SK-N-SH (cell line): ENCODE measurements around the gene TOR4A. TPM values are rescaled to one million over a fixed set of nuclear protein-coding genes. Genes with fewer than 3 reads are reported as not detected.

Experiments used
- CTCF ChIA-PET: fragments of 300-600, 350-600 bp; formaldehyde crosslinking; extraction: SDS; loops from one replicate; lab custom pipeline; 2021; lab: Yijun Ruan, JAX
- POLR2A ChIA-PET: fragments of 350-600 bp; sonication (Branson Sonifier 250); formaldehyde crosslinking; extraction: SDS; loops from one replicate; lab custom pipeline; 2020; ENCODE audit warnings: antibody characterized with exemption, inconsistent platforms; lab: Yijun Ruan, JAX
- DNase-seq: peaks from one replicate; pipeline ENCODE4 v3.0.0; 2012
- H2AFZ ChIP-seq: fragments of 200-600 bp; sonication (generic); 2 replicates; pipeline ENCODE4 v1.8.1; 2016; ENCODE audit warnings: antibody characterized with exemption, mild to moderate bottlenecking, low read depth
- H3F3A ChIP-seq: fragments of 200-600 bp; sonication (generic); replicated peaks from 2 replicates; pipeline ENCODE3; 2016; ENCODE audit warnings: antibody characterized with exemption, mild to moderate bottlenecking; ENCODE audit not compliant: insufficient read depth
- H3K27ac ChIP-seq, 2 experiments: fragments of 200-500 bp in 1 of 2; fragments of 200-600 bp in 1 of 2; sonication (Bioruptor generic) in 1 of 2; sonication (generic), shearing (Covaris generic) in 1 of 2; 2 replicates each; pipeline versions ENCODE4 v1.5.1 to v1.6.1; 2014 to 2016; ENCODE audit warnings: low read depth in 2 of 2, inconsistent platforms in 1 of 2, low read length in 1 of 2, mild to moderate bottlenecking in 1 of 2, mixed read lengths in 1 of 2
- H3K27me3 ChIP-seq: fragments of 200-600 bp; sonication (generic), shearing (Covaris generic); 2 replicates; pipeline ENCODE4 v1.6.1; 2016; ENCODE audit warnings: mixed run types; ENCODE audit not compliant: insufficient read depth
- H3K36me3 ChIP-seq, 2 experiments: fragments of 200-500 bp in 1 of 2; fragments of 200-600 bp in 1 of 2; sonication (Bioruptor generic) in 1 of 2; sonication (generic) in 1 of 2; replicated peaks in 1 of 2; 2 replicates each; pipeline versions ENCODE3 to v1.5.1; 2014 to 2016; ENCODE audit warnings: low read length in 1 of 2, mild to moderate bottlenecking in 1 of 2; ENCODE audit not compliant: insufficient read depth in 2 of 2, control insufficient read depth in 1 of 2
- H3K4me1 ChIP-seq, 2 experiments: fragments of 200-500 bp in 1 of 2; fragments of 200-600 bp in 1 of 2; sonication (Bioruptor generic) in 1 of 2; sonication (generic), shearing (Covaris generic) in 1 of 2; 2 replicates each; pipeline versions ENCODE4 v1.5.1 to v1.6.1; 2014 to 2016; ENCODE audit warnings: low read depth in 1 of 2, low read length in 1 of 2, mixed run types in 1 of 2; ENCODE audit not compliant: insufficient read depth in 2 of 2, control insufficient read depth in 1 of 2
- H3K4me2 ChIP-seq: fragments of 200-600 bp; sonication (generic), shearing (Covaris generic); 2 replicates; pipeline ENCODE4 v1.6.1; 2017; ENCODE audit warnings: mixed run types
- H3K4me3 ChIP-seq, 2 experiments: fragments of 200-500 bp in 1 of 2; fragments of 200-600 bp in 1 of 2; sonication (Bioruptor generic) in 1 of 2; sonication (generic), shearing (Covaris generic) in 1 of 2; 2 replicates each; pipeline versions ENCODE4 v1.5.1 to v1.8.1; 2014 to 2016; ENCODE audit warnings: low read depth in 2 of 2, inconsistent platforms in 1 of 2, low read length in 1 of 2, mild to moderate bottlenecking in 1 of 2, mixed read lengths in 1 of 2, moderate library complexity in 1 of 2
- H3K79me2 ChIP-seq: fragments of 200-600 bp; sonication (generic); 2 replicates; pipeline ENCODE4 v1.8.1; 2017; ENCODE audit warnings: mild to moderate bottlenecking; ENCODE audit not compliant: insufficient read depth
- H3K9ac ChIP-seq: fragments of 200-600 bp; sonication (generic); 2 replicates; pipeline ENCODE4 v1.6.1; 2017; ENCODE audit warnings: mixed run types
- H3K9me2 ChIP-seq: fragments of 200-600 bp; sonication (generic); 2 replicates; pipeline ENCODE4 v1.6.1; 2017; ENCODE audit warnings: mixed run types
- H3K9me3 ChIP-seq: fragments of 200-600 bp; sonication (generic); 2 replicates; pipeline ENCODE4 v1.6.1; 2017; ENCODE audit warnings: mixed run types, mild to moderate bottlenecking, moderate library complexity
- H4K20me1 ChIP-seq: fragments of 200-600 bp; sonication (generic); 2 replicates; pipeline ENCODE4 v1.6.1; 2017; ENCODE audit warnings: mild to moderate bottlenecking, mixed run types; ENCODE audit not compliant: insufficient read depth
- CTCF ChIP-seq: fragments of 200-600 bp; sonication (generic); IDR thresholded peaks from 2 replicates; pipeline ENCODE4 v1.6.1; 2017; ENCODE audit warnings: antibody characterized with exemption, mild to moderate bottlenecking, moderate library complexity
- ELF1 ChIP-seq: IDR thresholded peaks from 2 replicates; pipeline ENCODE4 v1.4.0; 2012
- GATA2 ChIP-seq: sonication (generic); formaldehyde crosslinking; IDR thresholded peaks from 2 replicates; pipeline ENCODE4 v1.5.0; 2020; ENCODE audit warnings: mild to moderate bottlenecking, missing genetic modification reagents
- IRF3 ChIP-seq: fragments of 150-350 bp; IDR thresholded peaks from 2 replicates; pipeline ENCODE4 v1.6.1; 2016; ENCODE audit warnings: mild to moderate bottlenecking, low read depth, low read length
- RAD21 ChIP-seq: IDR thresholded peaks from 2 replicates; pipeline ENCODE4 v1.6.1; 2012; ENCODE audit warnings: mild to moderate bottlenecking, low read length
- REST ChIP-seq: IDR thresholded peaks from 2 replicates; pipeline ENCODE4 v1.6.1; 2012; ENCODE audit warnings: mild to moderate bottlenecking, low read depth, low read length, moderate library complexity
- SMC3 ChIP-seq: IDR thresholded peaks from 2 replicates; pipeline ENCODE4 v1.6.1; 2012; ENCODE audit warnings: low read depth, low read length, improper control_type of control experiment
- USF1 ChIP-seq: IDR thresholded peaks from 2 replicates; pipeline ENCODE4 v1.4.0; 2012; ENCODE audit warnings: low read depth, borderline replicate concordance
- WGBS: methylation state at CpG from one replicate; pipeline ENCODE4 v1.1.6; 2017; ENCODE audit warnings: low lambda C conversion rate; 5-methylcytosine and 5-hydroxymethylcytosine counted together
- polyA plus RNA-seq, 3 experiments: library from polyadenylated mRNA; depleted of rRNA; stranded (reverse); fragments of >200 nt; gene quantifications; 2 replicates each; pipeline ENCODE4 v1.2.3, GENCODE V29; 2012

TOR4A gene
- polyA plus RNA-seq, 1 of the 3 experiments (the other 2 are of a cell fraction): 0.81 TPM

- H3K9me2 ChIP-seq: no peaks in the 10 kb centered on the region
- no peaks in the 10 kb centered on the region for H3K27me3 ChIP-seq
- H3K79me2 ChIP-seq: no peaks in the 10 kb centered on the region
- H3K27ac ChIP-seq: no peak overlapping the region
- TF ChIP-seq USF1: peak; percentile 74; the same call in 1 of the 2 replicates
- no peak for TF ChIP-seq REST
- TF ChIP-seq GATA2: no peak
- TF ChIP-seq ELF1: no peak
- TF ChIP-seq, all 33 proteins: peak for 1
- Histone ChIP-seq H3K4me3 (no peak overlapping the region), H3K4me1 (peaks cover 0 to 19% of the 10 kb centered on the region in 2 experiments; a peak in 1 of 4 replicates), H3K9me3 (no peaks in the 10 kb centered on the region), H3F3A (no peaks in the 10 kb centered on the region), H2AFZ (peak overlapping the region; percentile 13; the same call in 1 of the 2 replicates), H3K9ac (no peak overlapping the region), H4K20me1 (no peaks in the 10 kb centered on the region), H3K4me2 (no peak overlapping the region), H3K36me3 (no peaks in the 10 kb centered on the region)
- WGBS: 50% methylated on average over 10 of the region's 11 CpGs
- CTCF ChIA-PET: interaction anchor here (0.8 to 3.1 kb wide), 8 partner anchors 8 to 237 kb away, joined by 3 to 13 read pairs (median 4); partner anchors contain the start of gene NRARP
- DNase-seq: peak; percentile 73
- POLR2A ChIA-PET: no interaction called here
Observed at GRCh38 chr9:137294091-137294680, 16.7 kb downstream of the TOR4A start.

GRCh38 chr9:137294681-137295237, 17.2 kb downstream of the TOR4A start:
- Histone ChIP-seq H3K9ac (no peak overlapping the region), H3K4me3 (peak overlapping the region in 1 of 2 experiments; percentile 52; a peak in 2 of 4 replicates), H3K4me1 (peaks cover 0 to 19% of the 10 kb centered on the region in 2 experiments; a peak in 1 of 4 replicates), H3K9me3 (no peaks in the 10 kb centered on the region), H3F3A (no peaks in the 10 kb centered on the region), H3K9me2 (no peaks in the 10 kb centered on the region), H2AFZ (peak overlapping the region; percentile 13; the same call in 1 of the 2 replicates), H3K36me3 (no peaks in the 10 kb centered on the region), H3K4me2 (peak overlapping the region; percentile 71), H3K27ac (no peak overlapping the region), H4K20me1 (no peaks in the 10 kb centered on the region), H3K27me3 (no peaks in the 10 kb centered on the region), H3K79me2 (no peaks in the 10 kb centered on the region)
- DNase-seq: peak; percentile 67
- TF ChIP-seq RAD21 (peak; percentile 53), IRF3 (no peak), SMC3 (0 out of 2 replicates have a peak, but pooled peaks have one; percentile 17), CTCF (peak; percentile 33; the same call in 1 of the 2 replicates)
- 22% methylated on average over 11 of the region's 35 CpGs for WGBS
- CTCF ChIA-PET: interaction anchor here (0.6 to 3.1 kb wide), 12 partner anchors 7 to 256 kb away, joined by 3 to 13 read pairs (median 4); partner anchors contain the start of genes NRARP and TOR4A
- POLR2A ChIA-PET: no interaction called here
